Psoas muscle (tissue), 8 donors: ENCODE data around the gene KRTAP12-3. TPM values are rescaled to one million over a fixed set of nuclear protein-coding genes. Genes with fewer than 3 reads are reported as not detected.

Experiments used
- ATAC-seq, 4 donors: fragments of 200-7000 bp; cut with Tn5 transposase; one replicate each; pipeline ENCODE4 v1.9.1; 2020; ENCODE audit warnings: moderate library complexity in 3 of 4, mild to moderate bottlenecking in 2 of 4
- DNase-seq, 2 donors: peaks; one replicate each; pipeline ENCODE4 v3.0.0-alpha.2; 2020
- H3K27ac ChIP-seq: fragments of 200-600 bp; one replicate; pipeline ENCODE4 v1.8.0; 2022
- H3K27me3 ChIP-seq, 3 donors: fragments of 200-600 bp in 1 of 3; one replicate each; pipeline versions ENCODE4 v1.6.1 to v1.8.0; 2013 to 2022; ENCODE audit warnings: low read length in 2 of 3, mild to moderate bottlenecking in 2 of 3, moderate library complexity in 1 of 3; ENCODE audit not compliant: insufficient read depth in 3 of 3
- H3K36me3 ChIP-seq, 2 donors: fragments of 200-600 bp in 1 of 2; one replicate each; pipeline versions ENCODE4 v1.6.1 to v1.8.0; 2013 to 2022; ENCODE audit warnings: low read depth in 1 of 2, mild to moderate bottlenecking in 1 of 2, moderate library complexity in 1 of 2; ENCODE audit not compliant: insufficient read depth in 1 of 2
- H3K4me1 ChIP-seq: fragments of 200-600 bp; one replicate; pipeline ENCODE4 v1.8.0; 2022
- H3K4me3 ChIP-seq: fragments of 200-600 bp; one replicate; pipeline ENCODE4 v1.8.0; 2022; ENCODE audit warnings: mild to moderate bottlenecking
- H3K9me3 ChIP-seq: fragments of 200-600 bp; one replicate; pipeline ENCODE4 v1.8.0; 2022
- CTCF ChIP-seq: fragments of 200-600 bp; IDR thresholded peaks from one replicate; pipeline ENCODE4 v1.8.0; 2022; ENCODE audit warnings: antibody characterized with exemption
- WGBS, 3 donors: extraction: QIAGEN DNeasy Blood & Tissue Kit; methylation state at CpG; one replicate each; pipeline versions ENCODE4 v1.1.6 to v1.1.7; 2013; 5-methylcytosine and 5-hydroxymethylcytosine counted together
- intact Hi-C, 2 donors: fragments of 100-400 bp; cut with DNase I; formaldehyde crosslinking; loops; one replicate each; pipeline versions ENCODE4 v1.11.0 to v1.14.2; 2022
- polyA plus RNA-seq, 3 donors: library from polyadenylated mRNA; stranded (reverse); fragments of 200-250 nt; gene quantifications; one replicate each; pipeline ENCODE4 v1.2.3, GENCODE V29; 2013
- total RNA-seq, 4 donors: library from RNA; stranded (reverse); fragmentation: NEBNext Ultra II Directional in 2 of 4; extraction: Animal tissue kit (Norgen Biotek cat#: 25700) in 2 of 4; gene quantifications; one replicate each; pipeline versions ENCODE4 v1.2.1 to v1.2.4, GENCODE V29; 2021 to 2023
- donor health status: healthy with polysubstance abuse.
- donor health status: DM: no; HTN: no; CAD: no; lungs with moderate emphysema.
- donor health status: Bipolar disorder and iron deficiency.
- donor health status: healthy.
- donor health status: DM: yes; HTN: yes; CAD: no.
- donor health status: DM: no; HTN: no; CAD: no.
- donor health status: DM: no; HTN: no; CAD: no.
- donor health status: DM: yes; HTN: yes; CAD: no.

KRTAP12-3 gene
- total and polyA plus RNA-seq, 7 donors, result not detected

GRCh38 chr21:44666401-44667320 lies 8.9 kb downstream of the KRTAP12-3 start, which contains the start of gene KRTAP12-2:
TSS of gene KRTAP12-2 (minus strand) at chr21:44666927. CDS start at chr21:44666886, 41 bp downstream.
- WGBS, 3 donors, result 22 to 34% (median 24%) methylated on average over 19 of the region's 19 CpGs
- DNase-seq (no peak), ATAC-seq (peak in 3 of 4 donors; percentile 30 to 56 (median 41))
- Histone ChIP-seq H3K27ac (no peak within 1 kb of the TSS), H3K36me3 (no peaks in the 10 kb centered on the region), H3K27me3 (peaks cover 0 to 18% (median 0%) of the 10 kb centered on the region in 3 donors), H3K4me3 (no peak within 1 kb of the TSS), H3K4me1 (no peaks in the 10 kb centered on the region), H3K9me3 (no peaks in the 10 kb centered on the region)
- intact Hi-C loops, result no loop called here
- no peak for TF ChIP-seq CTCF

GRCh38 chr21:44667612-44668011 lies 9.9 kb downstream of the KRTAP12-3 start:
- intact Hi-C loops, result no loop called here
- H3K9me3 ChIP-seq, result no peaks in the 10 kb centered on the region
- H3K4me3 ChIP-seq, result no peak overlapping the region
- no peak for ATAC-seq
- peaks cover 0 to 18% (median 0%) of the 10 kb centered on the region in 3 donors for H3K27me3 ChIP-seq
- 58 to 86% (median 59%) methylated on average over 1 of the region's 1 CpG for WGBS, 3 donors
- H3K4me1 ChIP-seq, result no peaks in the 10 kb centered on the region
- no peak for DNase-seq
- H3K36me3 ChIP-seq, result no peaks in the 10 kb centered on the region
- no peak overlapping the region for H3K27ac ChIP-seq
- TF ChIP-seq CTCF, result no peak

- no peak overlapping the region for H3K4me3 ChIP-seq
- ATAC-seq (no peak), DNase-seq (no peak)
- H3K4me1 ChIP-seq, result no peaks in the 10 kb centered on the region
- intact Hi-C loops, result no loop called here
- peaks cover 0 to 15% (median 0%) of the 10 kb centered on the region in 3 donors for H3K27me3 ChIP-seq
- WGBS, 3 donors, result 68 to 89% (median 74%) methylated on average over 3 of the region's 3 CpGs
- no peak for TF ChIP-seq CTCF
- no peaks in the 10 kb centered on the region for H3K36me3 ChIP-seq
- peaks cover 8% of the 10 kb centered on the region for H3K9me3 ChIP-seq
- H3K27ac ChIP-seq, result no peak overlapping the region
Observed at GRCh38 chr21:44670642-44671432, 13.1 kb downstream of the KRTAP12-3 start.

- intact Hi-C loops, result no loop called here
- 95 to 100% (median 96%) methylated on average over 1 of the region's 1 CpG for WGBS, 3 donors
- no peak for TF ChIP-seq CTCF
- no peak overlapping the region for H3K4me3 ChIP-seq
- H3K9me3 ChIP-seq, result peaks cover 8% of the 10 kb centered on the region
- H3K4me1 ChIP-seq, result no peaks in the 10 kb centered on the region
- no peaks in the 10 kb centered on the region for H3K36me3 ChIP-seq
- ATAC-seq (no peak), DNase-seq (no peak)
- H3K27ac ChIP-seq, result no peak overlapping the region
- H3K27me3 ChIP-seq, result peaks cover 0 to 15% (median 0%) of the 10 kb centered on the region in 3 donors
Observed at GRCh38 chr21:44671911-44672310, 14.2 kb downstream of the KRTAP12-3 start.
